GM10847 (cell line): ENCODE data around the gene STRA8.

Source experiments
- POLR2A ChIP-seq: IDR thresholded peaks from 2 replicates; pipeline ENCODE4 v1.6.1; 2011; ENCODE audit not compliant: insufficient read length; ENCODE audit errors: extremely low read depth

Gene STRA8

GRCh38 chr7:135273581-135273980, 39.9 kb downstream of the STRA8 start:
- TF ChIP-seq POLR2A, result no peak

GRCh38 chr7:135274495-135275268, 41.0 kb downstream of the STRA8 start:
- TF ChIP-seq POLR2A, result no peak

DNA sequence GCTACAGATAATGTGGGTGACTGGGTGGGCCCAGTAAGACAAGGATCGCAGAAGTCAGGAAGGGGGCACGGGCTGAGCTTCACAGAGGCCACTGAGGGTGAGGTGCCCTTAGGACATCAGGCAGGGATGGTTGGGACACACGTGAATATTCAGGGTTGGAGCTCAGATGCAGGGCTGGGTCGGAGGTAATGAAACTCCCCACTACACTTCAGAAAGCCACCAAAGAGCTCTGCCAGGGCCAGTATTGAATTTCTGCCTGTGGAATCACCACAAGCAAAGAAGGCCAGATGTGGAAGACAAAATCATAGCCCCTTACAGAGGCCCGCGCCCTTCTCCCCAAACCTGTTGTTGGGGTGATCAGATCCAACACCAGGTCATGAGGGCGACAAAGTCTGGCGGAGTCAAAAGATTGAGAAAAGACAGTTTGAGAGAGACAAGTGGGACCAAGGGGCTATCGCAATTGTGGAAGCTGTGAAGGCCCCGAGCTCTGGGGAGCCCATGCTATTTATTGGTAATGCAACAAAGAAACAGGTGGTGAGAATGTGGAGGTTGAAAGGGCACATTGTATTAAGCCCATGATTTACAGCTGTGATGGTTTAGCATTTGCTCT, 42.4 kb downstream of the STRA8 start:
- no peak for TF ChIP-seq POLR2A

DNA sequence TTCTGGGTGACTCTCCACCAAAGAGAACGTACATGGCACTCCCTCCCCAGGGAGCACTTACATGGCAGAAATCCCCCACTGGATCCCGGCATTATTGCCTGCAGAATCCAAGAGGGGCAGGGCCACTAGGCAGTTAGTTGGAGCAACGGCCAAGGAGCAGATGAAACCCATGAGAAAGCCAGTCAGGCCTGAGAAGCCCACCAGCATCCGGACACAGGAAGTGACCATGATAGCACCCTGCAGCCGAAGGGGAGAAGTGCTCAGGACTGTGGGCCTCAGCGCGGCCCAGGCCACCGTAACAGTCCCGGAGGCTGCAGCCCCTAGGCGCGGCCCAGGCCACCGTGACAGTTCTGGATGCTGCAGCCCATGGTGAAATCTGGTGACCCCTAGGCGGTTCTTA, 43.5 kb downstream of the STRA8 start:
- TF ChIP-seq POLR2A, result no peak

- no peak for TF ChIP-seq POLR2A
These were observed 47.8 kb downstream of the STRA8 start for GRCh38 chr7:135281363-135281949.

GRCh38 chr7:135282561-135283254, 49.1 kb downstream of the STRA8 start:
- TF ChIP-seq POLR2A, result no peak

- no peak for TF ChIP-seq POLR2A
These were observed 50.5 kb downstream of the STRA8 start for GRCh38 chr7:135283959-135284638.

GRCh38 chr7:135285547-135286233, 52.1 kb downstream of the STRA8 start:
- no peak for TF ChIP-seq POLR2A

DNA sequence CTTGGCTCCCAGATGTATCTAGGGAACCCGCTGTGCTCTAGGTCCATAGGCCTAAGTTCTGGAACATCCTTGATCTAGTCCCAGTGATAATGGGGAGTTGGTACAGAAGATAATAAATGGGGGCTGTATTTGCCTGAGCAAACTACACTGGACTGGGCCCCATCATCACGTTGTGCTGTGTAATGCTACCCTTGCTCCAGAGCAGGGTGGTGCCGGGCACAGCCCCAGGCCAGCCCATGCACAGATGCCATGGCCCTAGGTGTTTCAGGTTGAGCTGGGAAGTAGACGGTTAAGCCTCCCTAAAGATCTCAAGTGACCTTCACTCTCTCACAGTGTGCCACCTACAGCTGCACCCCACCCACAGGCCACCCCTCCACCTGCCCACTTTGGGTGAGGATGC, 53.2 kb downstream of the STRA8 start:
- no peak for TF ChIP-seq POLR2A

DNA sequence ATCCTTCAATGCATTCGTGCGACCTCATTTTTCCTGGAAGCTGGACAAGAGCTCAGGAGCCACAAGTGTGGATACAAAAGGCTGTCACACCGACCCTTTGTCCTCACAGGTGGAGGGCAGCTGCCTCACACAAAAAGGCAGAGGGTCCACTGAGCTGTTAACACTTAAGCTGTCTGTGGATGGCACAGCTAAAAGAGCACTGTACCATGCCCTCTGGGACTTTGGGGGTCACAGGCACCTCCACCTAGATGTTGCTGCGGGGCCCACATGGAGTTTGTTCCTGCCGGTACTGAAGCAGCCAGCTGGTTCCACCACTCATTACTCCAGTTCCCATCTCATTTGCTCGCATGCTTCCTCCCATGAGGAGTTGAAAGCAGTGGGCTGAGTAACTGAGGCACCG, 57.0 kb downstream of the STRA8 start:
- no peak for TF ChIP-seq POLR2A

DNA sequence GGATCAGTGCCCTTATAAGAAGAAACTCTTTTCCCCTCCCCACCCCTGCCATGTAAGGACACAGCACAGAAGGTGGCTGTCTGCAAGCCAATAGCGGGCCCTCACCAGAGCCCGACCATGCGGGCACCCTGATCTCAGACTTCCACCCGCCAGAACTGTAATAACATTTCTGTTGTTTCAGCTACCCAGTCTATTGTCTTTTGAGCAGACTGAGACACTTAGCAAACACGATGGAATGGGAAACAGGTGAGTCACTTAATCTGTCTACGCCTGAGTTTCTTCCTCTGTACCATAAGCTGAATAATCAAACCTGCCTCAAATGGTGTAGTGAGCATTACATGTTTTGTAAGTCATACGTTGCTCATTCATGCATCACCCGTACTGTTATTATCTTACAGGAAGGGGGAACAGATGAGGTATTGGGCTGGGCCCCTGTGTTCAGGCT, 58.2 kb downstream of the STRA8 start:
- no peak for TF ChIP-seq POLR2A

DNA sequence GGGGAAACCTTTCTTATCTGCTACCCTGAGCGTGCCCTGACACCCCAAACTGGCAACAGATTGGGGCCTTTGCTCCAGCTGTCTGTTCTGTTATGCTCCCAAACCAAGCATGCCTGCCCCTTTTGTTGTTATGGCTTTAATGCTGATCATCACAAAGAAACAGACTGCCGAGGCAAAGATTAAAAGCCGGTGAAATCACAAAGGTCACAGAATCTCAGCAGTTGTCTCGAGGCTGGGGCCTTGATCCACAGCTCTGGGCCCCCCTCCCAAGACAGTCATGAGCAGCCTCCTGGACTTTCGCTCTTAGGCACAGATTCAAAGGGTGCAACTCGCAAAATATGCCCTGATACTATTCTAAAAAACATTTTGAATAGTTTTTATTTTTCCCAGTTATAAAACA, 65.6 kb downstream of the STRA8 start:
- TF ChIP-seq POLR2A, result no peak

DNA sequence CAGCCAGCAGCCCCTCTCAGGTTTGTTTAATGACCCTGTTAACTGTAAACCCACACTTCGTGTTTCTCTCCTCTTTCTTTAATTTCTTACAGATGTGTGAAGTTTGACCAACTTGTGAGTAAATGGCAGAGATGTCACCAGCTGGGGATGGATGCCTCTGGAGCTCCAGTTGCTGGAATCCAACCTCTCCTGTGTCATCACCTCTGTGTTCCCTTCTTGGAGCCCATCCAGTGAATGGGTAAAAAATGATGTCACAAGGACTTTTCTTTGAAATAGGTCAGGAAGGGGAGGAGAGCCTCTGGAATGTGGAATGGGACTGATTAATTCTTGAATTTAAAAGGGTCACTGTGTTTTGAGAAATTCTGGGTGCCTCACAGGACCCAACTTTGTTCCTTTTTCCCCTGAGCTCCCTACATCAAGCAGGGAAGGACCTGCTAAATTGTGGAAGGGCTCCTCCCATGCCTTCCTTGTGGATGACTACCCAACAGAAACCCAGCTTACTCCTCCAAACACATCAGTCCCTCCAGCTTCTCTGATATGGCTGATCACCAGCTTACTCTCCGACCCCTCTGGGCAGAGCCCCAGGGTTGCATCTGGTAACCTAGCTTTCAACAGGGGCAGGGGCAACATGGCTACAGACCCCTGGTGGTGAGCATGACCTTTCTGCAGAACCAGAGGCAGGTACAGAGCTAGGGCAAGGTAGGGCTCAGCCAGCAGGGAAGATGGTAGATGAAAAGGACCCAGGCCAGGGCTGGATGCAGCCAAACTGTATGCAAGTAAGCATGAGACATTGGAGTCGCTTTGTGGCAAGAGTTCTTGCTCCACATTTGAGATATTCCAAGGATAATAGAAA, 67.5 kb downstream of the STRA8 start:
- TF ChIP-seq POLR2A, result no peak
